G401 (cell line): ENCODE data around the gene CLRN1. TPM values are rescaled to one million over a fixed set of nuclear protein-coding genes. Genes with fewer than 3 reads are reported as not detected.

Experiments used
- DNase-seq: peaks from one replicate; pipeline ENCODE4 v3.0.0-alpha.2; 2015; ENCODE audit warnings: low spot score
- in situ Hi-C: cut with HindIII; loops from 2 replicates; pipeline ENCODE4 v1.10.0; 2016; ENCODE audit warnings: low sequenced_read_pairs, mixed read lengths
- total RNA-seq: library from RNA; depleted of rRNA; stranded (reverse); fragments of >200 nt; shearing (Covaris generic); gene quantifications from 2 replicates; pipeline ENCODE4 v1.2.3, GENCODE V29; 2014; rRNA removed

Gene CLRN1
- total RNA-seq, 1 experiment from 2014 or later: not detected

DNA sequence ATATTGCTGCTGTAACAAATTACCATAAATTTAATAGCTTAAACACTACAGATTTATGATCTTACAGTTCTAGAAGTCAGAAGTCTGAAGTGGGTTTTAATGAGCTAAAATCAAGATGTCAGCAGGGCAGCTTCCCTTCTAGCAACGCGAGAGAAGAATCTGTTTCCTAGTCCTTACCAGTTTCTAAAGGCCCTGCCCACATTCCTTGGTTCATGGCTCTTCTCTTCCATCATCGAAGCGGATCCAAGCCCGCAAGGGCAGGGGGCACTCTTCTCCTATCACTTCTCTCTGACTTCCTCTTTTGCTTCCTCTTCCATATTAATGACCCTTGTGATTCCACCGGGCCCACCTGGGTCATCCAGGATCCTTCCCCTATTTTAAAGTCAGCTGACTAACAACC, 83.4 kb downstream of the CLRN1 start:
- in situ Hi-C loops: no loop called here
- no peak for DNase-seq

DNA sequence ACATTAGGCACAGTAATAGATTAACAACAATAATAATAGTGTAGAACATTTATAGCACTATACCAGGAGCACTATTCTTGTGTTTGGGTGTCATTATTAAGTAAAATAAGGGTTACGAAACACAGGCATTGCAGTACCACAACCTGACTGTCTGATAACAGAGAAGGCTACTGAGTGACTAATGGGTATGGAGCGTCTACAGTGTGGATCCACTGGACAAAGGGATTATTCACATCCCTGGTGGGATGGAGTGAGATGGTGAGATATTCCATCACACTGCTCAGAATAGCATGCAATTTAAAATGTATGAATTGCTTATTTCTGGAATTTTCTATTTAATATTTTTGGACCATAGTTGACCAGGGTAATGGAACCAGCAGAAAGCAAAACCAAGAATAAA, 85.5 kb downstream of the CLRN1 start:
- no peak for DNase-seq
- in situ Hi-C loops: no loop called here

DNA sequence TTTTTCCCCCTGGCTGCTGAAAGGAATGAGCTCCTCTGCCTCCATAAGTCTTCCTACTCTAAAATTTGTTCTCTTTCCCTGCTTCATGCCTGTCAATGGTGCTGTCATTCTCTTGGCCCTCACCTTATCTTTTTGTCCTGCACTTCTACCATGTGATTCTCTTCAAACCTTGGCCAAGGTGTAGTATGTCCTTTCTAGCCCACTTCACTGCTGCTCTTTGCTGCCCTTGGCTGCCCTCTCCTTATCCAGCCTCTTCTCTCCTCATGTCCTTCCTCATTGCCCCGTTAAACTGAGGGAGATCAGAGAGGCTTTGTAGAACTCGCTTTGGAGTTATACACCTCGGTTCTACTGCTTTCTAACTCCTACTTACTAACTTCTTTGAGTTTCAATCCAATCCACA, 87.0 kb downstream of the CLRN1 start:
- DNase-seq: no peak
- in situ Hi-C loops: no loop called here

DNA sequence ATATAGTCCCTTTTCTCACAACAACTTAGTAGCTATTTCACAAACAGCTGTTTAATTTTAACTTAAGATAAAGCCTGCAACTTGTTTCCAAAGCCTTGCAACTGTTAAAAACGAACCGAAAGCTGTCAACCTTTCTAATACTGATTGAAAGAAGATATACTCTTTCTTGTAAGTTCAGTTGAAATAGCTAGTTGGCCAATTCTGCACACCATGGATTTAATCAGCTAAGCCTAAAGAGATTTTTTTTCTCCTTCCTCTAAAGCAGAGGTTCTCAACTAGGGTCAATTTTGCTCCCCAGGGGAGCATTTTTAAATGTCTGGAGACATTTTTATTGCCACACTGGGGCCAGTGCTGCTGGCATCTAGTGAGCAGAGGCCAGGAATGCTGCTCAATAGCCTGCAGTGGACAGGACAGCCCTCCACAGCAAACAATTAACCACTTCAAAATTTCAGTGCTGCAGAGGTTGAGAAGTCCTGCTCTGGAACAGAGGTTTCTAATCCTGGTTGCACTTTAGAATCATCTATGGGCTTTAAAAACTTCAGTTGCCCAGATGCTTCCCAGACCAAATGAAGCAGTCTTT, 93.4 kb downstream of the CLRN1 start:
- in situ Hi-C loops: no loop called here
- DNase-seq: no peak

DNA sequence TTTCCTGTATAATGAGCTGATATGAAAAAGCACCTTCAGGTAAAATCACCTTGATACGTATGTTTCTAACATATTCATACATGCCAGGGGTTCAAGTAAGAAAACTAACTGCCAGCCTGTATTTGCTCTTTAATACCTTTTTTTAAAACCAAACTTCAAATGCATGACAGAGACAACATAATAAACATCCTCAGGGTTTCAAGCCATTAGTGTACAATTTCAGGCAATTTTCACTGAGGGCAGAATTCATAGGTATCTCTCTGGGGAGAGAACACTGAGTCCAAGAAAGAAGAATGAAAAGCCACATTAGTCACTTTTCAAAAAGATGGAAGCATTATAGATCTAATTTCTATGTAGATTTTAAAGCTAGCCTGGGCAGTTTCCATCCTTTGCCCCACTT, 94.2 kb downstream of the CLRN1 start:
- no peak for DNase-seq
- in situ Hi-C loops: no loop called here

GRCh38 chr3:150877303-150877702, 95.2 kb downstream of the CLRN1 start:
- no peak for DNase-seq
- in situ Hi-C loops: no loop called here

DNA sequence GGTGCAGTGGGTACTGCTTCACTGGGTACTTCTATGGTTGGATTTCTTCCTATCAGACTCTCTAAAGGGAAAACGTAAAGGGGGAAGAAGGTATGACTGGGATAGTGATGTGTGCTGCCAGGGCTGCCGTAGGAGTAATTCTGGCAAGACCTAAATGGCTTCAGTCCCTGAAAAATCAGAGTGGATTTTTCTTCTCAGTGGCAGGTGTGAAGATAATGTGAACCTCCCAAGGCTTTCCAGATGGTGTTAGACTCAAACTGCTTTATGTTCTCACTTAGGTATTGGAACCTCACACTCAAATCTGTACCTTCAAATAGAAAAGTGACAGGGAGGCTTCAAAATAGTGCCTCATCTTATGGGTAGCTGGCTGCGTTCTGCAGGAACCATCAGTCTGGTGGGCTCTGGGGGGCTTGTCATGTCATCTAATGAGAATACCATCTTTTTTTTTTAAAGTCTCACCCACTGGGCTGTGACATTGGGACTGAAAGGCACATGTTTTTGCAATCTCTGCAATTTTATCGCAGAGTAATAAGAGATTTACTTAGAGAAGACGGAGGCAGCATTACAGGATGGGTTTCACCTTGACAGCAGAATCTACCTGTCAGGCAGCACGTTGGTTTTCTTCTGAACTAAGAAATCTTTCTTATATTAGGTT, 95.8 kb downstream of the CLRN1 start:
- peak; percentile 19 for DNase-seq
- in situ Hi-C loops: no loop called here

Other genes starting within 250 kb of the CLRN1 start
- 20.7 and 36.6 TPM in 2 replicates for gene SIAH2, start 209.6 kb downstream of the CLRN1 start, total RNA-seq
- not detected in 2 replicates for gene MINDY4B, start 67.3 kb downstream of the CLRN1 start, total RNA-seq
- not detected in 2 replicates for gene MED12L, start 112.9 kb upstream of the CLRN1 start, total RNA-seq
- not detected in 2 replicates for gene GPR171, start 230.5 kb upstream of the CLRN1 start, total RNA-seq